ENCODE results near the gene SUMF1.

SUMF1 gene

DNA sequence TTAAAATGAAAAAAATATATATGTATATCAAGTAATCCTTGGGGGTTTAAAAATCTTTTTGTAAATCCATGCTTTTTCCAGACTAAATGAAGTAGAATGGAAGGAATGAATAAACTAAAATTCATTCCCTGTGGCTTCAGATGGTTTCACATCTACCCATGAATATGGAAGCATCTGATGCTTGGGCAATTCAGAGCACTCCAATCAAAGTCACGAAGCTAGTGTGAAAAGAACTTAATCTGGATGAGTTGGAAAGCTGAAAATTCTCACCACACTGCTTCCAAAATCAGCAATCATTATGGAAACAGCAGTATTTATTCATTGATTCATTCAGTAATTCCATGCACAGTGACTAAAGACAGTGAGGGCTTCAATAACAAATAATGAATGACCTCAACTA is 55.2 kb downstream of the SUMF1 start:
- no peak for ATAC-seq
- TF ChIP-seq, protein P1, sequence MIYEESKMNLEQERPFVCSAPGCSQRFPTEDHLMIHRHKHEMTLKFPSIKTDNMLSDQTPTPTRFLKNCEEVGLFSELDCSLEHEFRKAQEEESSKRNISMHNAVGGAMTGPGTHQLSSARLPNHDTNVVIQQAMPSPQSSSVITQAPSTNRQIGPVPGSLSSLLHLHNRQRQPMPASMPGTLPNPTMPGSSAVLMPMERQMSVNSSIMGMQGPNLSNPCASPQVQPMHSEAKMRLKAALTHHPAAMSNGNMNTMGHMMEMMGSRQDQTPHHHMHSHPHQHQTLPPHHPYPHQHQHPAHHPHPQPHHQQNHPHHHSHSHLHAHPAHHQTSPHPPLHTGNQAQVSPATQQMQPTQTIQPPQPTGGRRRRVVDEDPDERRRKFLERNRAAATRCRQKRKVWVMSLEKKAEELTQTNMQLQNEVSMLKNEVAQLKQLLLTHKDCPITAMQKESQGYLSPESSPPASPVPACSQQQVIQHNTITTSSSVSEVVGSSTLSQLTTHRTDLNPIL (CRISPR knock-in tag; IDR thresholded peaks at IDR 0.05; ENCODE audit: low read depth): no peak
- TF ChIP-seq ZNF8 (CRISPR knock-in tag; IDR thresholded peaks at IDR 0.05): no peak
- TF ChIP-seq CSDC2 (CRISPR knock-in tag; IDR thresholded peaks at IDR 0.05): no peak
- TF ChIP-seq, protein P2, sequence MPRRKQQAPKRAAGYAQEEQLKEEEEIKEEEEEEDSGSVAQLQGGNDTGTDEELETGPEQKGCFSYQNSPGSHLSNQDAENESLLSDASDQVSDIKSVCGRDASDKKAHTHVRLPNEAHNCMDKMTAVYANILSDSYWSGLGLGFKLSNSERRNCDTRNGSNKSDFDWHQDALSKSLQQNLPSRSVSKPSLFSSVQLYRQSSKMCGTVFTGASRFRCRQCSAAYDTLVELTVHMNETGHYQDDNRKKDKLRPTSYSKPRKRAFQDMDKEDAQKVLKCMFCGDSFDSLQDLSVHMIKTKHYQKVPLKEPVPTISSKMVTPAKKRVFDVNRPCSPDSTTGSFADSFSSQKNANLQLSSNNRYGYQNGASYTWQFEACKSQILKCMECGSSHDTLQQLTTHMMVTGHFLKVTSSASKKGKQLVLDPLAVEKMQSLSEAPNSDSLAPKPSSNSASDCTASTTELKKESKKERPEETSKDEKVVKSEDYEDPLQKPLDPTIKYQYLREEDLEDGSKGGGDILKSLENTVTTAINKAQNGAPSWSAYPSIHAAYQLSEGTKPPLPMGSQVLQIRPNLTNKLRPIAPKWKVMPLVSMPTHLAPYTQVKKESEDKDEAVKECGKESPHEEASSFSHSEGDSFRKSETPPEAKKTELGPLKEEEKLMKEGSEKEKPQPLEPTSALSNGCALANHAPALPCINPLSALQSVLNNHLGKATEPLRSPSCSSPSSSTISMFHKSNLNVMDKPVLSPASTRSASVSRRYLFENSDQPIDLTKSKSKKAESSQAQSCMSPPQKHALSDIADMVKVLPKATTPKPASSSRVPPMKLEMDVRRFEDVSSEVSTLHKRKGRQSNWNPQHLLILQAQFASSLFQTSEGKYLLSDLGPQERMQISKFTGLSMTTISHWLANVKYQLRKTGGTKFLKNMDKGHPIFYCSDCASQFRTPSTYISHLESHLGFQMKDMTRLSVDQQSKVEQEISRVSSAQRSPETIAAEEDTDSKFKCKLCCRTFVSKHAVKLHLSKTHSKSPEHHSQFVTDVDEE (CRISPR knock-in tag; IDR thresholded peaks at IDR 0.05): no peak
- TF ChIP-seq, protein P3, sequence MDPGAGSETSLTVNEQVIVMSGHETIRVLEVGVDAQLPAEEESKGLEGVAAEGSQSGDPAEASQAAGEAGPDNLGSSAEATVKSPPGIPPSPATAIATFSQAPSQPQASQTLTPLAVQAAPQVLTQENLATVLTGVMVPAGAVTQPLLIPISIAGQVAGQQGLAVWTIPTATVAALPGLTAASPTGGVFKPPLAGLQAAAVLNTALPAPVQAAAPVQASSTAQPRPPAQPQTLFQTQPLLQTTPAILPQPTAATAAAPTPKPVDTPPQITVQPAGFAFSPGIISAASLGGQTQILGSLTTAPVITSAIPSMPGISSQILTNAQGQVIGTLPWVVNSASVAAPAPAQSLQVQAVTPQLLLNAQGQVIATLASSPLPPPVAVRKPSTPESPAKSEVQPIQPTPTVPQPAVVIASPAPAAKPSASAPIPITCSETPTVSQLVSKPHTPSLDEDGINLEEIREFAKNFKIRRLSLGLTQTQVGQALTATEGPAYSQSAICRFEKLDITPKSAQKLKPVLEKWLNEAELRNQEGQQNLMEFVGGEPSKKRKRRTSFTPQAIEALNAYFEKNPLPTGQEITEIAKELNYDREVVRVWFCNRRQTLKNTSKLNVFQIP (CRISPR knock-in tag; IDR thresholded peaks at IDR 0.05; ENCODE audit: borderline replicate concordance, low read depth): no peak
- TF ChIP-seq, protein P4, sequence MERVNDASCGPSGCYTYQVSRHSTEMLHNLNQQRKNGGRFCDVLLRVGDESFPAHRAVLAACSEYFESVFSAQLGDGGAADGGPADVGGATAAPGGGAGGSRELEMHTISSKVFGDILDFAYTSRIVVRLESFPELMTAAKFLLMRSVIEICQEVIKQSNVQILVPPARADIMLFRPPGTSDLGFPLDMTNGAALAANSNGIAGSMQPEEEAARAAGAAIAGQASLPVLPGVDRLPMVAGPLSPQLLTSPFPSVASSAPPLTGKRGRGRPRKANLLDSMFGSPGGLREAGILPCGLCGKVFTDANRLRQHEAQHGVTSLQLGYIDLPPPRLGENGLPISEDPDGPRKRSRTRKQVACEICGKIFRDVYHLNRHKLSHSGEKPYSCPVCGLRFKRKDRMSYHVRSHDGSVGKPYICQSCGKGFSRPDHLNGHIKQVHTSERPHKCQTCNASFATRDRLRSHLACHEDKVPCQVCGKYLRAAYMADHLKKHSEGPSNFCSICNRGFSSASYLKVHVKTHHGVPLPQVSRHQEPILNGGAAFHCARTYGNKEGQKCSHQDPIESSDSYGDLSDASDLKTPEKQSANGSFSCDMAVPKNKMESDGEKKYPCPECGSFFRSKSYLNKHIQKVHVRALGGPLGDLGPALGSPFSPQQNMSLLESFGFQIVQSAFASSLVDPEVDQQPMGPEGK (CRISPR knock-in tag; IDR thresholded peaks at IDR 0.05; ENCODE audit: borderline replicate concordance): no peak
- no peak for TF ChIP-seq GLIS3 (CRISPR knock-in tag; IDR thresholded peaks at IDR 0.05)
- no peak for TF ChIP-seq ZFP30 (CRISPR knock-in tag; IDR thresholded peaks at IDR 0.05)
- no peak for TF ChIP-seq OSR1 (CRISPR knock-in tag; IDR thresholded peaks at IDR 0.05)
- TF ChIP-seq ZC3H10 (CRISPR knock-in tag; IDR thresholded peaks at IDR 0.05): no peak
- TF ChIP-seq PPARA (CRISPR knock-in tag; IDR thresholded peaks at IDR 0.05; ENCODE audit: borderline replicate concordance): no peak
- no peak for TF ChIP-seq ESRRG (CRISPR knock-in tag; IDR thresholded peaks at IDR 0.05)
- TF ChIP-seq, protein P5, sequence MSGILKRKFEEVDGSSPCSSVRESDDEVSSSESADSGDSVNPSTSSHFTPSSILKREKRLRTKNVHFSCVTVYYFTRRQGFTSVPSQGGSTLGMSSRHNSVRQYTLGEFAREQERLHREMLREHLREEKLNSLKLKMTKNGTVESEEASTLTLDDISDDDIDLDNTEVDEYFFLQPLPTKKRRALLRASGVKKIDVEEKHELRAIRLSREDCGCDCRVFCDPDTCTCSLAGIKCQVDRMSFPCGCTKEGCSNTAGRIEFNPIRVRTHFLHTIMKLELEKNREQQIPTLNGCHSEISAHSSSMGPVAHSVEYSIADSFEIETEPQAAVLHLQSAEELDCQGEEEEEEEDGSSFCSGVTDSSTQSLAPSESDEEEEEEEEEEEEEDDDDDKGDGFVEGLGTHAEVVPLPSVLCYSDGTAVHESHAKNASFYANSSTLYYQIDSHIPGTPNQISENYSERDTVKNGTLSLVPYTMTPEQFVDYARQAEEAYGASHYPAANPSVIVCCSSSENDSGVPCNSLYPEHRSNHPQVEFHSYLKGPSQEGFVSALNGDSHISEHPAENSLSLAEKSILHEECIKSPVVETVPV (CRISPR knock-in tag; IDR thresholded peaks at IDR 0.05): no peak
- no peak for TF ChIP-seq BACH2 (CRISPR knock-in tag; IDR thresholded peaks at IDR 0.05; ENCODE audit: borderline replicate concordance)
- TF ChIP-seq ZFP3 (CRISPR knock-in tag; IDR thresholded peaks at IDR 0.05): no peak
- no peak for TF ChIP-seq ZNF70 (CRISPR knock-in tag; IDR thresholded peaks at IDR 0.05)
- TF ChIP-seq SNAI2 (CRISPR knock-in tag; IDR thresholded peaks at IDR 0.05): no peak
- TF ChIP-seq ISL1 (CRISPR knock-in tag; IDR thresholded peaks at IDR 0.05): no peak
- no peak for TF ChIP-seq TOX (CRISPR knock-in tag; IDR thresholded peaks at IDR 0.05; ENCODE audit: borderline replicate concordance)

DNA sequence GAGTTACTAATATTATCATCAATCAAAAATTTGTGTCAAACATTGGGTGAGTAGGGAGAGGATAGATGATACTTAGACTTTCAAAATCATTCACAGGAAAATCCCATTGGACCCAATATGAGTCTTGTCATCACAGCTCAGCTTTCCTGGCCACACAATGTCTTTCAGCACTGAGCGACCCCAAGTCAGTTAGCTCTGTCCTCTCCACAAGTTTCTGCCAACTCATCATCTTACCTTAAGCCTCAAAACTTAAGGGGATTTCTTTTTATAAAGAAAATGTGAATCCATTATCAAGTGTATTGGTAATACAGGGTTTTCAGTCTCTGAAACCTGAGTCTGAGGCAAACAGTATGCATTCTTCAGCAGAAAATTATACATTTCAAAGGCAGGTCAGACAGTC is 55.8 kb downstream of the SUMF1 start:
- no peak for ATAC-seq
- TF ChIP-seq CSDC2 (CRISPR knock-in tag; IDR thresholded peaks at IDR 0.05): no peak
- no peak for TF ChIP-seq ZFP30 (CRISPR knock-in tag; IDR thresholded peaks at IDR 0.05)
- no peak for TF ChIP-seq BACH2 (CRISPR knock-in tag; IDR thresholded peaks at IDR 0.05; ENCODE audit: borderline replicate concordance)
- no peak for TF ChIP-seq TOX (CRISPR knock-in tag; IDR thresholded peaks at IDR 0.05; ENCODE audit: borderline replicate concordance)
- TF ChIP-seq, protein P1 (CRISPR knock-in tag; IDR thresholded peaks at IDR 0.05; ENCODE audit: low read depth): no peak
- TF ChIP-seq, protein P2 (CRISPR knock-in tag; IDR thresholded peaks at IDR 0.05): no peak
- TF ChIP-seq, protein P3 (CRISPR knock-in tag; IDR thresholded peaks at IDR 0.05; ENCODE audit: borderline replicate concordance, low read depth): no peak
- TF ChIP-seq RARB (CRISPR knock-in tag; IDR thresholded peaks at IDR 0.05): no peak
- TF ChIP-seq, protein P5 (CRISPR knock-in tag; IDR thresholded peaks at IDR 0.05): no peak
- TF ChIP-seq ARNTL (CRISPR knock-in tag; IDR thresholded peaks at IDR 0.05; ENCODE audit: borderline replicate concordance, low read depth): no peak
- no peak for TF ChIP-seq GLIS3 (CRISPR knock-in tag; IDR thresholded peaks at IDR 0.05)
- TF ChIP-seq TCF4 (CRISPR knock-in tag; IDR thresholded peaks at IDR 0.05; ENCODE audit: borderline replicate concordance): no peak
- TF ChIP-seq ZNF565 (CRISPR knock-in tag; conservative IDR thresholded peaks at IDR 0.05; ENCODE audit: low read depth): no peak
